ENCODE data around the gene RAD51D.

- TF ChIP-seq CTCF (IDR thresholded peaks at IDR 0.05; ENCODE audit: low read depth, low read length) (no peak), MAX (IDR thresholded peaks at IDR 0.05; ENCODE audit: low read depth, low read length) (no peak), POLR2A (IDR thresholded peaks at IDR 0.05; ENCODE audit: extremely low read depth, insufficient read length) (no peak)
Observed at GRCh38 chr17:35056013-35056412, 63.6 kb downstream of the RAD51D start.

All from NB4 (cell line).